Stimulated activated CD4-positive, alpha-beta T cell treated with anti-CD3 and anti-CD28 coated beads, Interleukin-12 subunit alpha, Interleukin-12 subunit beta, amount 100 ng/mL, for 4 hours (primary cell): ENCODE data around the gene TMEM134.
"Not testable (repeated sequence)": the region's sequence is repeated elsewhere in the genome, so short reads cannot be mapped to it uniquely, and the experiment has no call there.

ENCODE experiments used
- DNase-seq: peaks from one replicate; pipeline ENCODE4 v3.0.0-alpha.2; 2020

Gene TMEM134

DNA sequence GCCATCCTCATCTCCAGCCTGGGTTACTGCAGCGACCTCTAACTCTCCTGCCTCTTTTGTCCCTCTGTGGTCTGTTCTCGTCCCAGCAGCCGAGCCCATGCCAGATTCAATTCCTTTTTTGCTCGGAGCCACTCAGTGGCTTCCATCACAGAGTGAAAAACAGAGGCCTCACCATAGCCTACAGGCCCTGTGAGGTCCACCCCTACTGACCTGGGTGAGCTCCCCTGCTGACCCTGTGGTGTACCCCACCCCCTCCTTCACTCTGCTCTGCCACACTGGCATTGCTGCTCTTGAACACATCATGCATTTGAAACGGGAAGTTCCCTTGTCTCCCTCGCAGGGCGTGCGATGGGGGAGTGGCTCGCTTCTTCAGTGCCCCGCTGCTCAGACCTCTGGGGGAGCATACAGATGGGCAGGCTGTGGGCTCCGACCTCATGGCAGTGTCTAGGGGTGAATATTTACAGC is 15.8 kb upstream of the TMEM134 start:
- peak; percentile 63 for DNase-seq

DNA sequence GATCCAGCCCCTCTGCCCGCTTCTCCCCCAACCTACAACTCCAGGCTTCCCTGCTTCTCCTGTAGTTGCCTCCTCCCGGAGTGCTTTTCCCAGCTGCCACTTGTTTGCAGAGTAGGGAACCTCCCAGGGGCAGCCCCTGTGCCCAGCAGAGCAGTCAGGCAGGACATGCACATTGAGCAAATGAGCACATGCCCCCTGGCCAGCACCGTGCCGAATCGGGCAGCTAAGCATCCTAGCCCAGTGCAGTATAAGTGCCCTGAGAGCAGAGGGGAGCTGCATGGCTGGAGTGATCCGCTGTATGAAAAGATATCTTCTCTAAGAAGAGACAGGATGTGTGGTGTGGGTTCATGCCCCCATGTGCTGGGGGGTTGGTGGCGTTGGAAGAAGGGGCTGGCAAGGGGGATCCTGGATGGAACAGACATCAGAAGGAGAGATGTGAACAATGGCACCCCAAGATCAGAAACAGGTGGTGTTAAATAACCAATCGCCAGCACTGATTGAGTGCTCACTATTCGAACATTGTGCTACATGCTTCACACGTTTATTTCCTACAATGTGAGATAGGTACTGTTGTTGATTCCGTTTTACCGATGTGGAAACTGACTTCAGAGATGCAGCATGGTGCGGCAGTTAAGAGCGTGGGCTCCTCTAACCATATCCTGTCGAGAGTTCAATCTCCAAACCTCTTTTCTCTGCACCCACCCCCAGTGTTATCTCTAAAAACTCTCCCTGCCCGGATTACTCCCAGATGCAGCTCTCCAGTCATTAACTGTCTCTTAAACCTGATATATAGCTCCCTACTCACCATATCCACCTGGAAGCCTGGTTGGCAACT is 15.0 kb upstream of the TMEM134 start:
- no peak for DNase-seq

DNA sequence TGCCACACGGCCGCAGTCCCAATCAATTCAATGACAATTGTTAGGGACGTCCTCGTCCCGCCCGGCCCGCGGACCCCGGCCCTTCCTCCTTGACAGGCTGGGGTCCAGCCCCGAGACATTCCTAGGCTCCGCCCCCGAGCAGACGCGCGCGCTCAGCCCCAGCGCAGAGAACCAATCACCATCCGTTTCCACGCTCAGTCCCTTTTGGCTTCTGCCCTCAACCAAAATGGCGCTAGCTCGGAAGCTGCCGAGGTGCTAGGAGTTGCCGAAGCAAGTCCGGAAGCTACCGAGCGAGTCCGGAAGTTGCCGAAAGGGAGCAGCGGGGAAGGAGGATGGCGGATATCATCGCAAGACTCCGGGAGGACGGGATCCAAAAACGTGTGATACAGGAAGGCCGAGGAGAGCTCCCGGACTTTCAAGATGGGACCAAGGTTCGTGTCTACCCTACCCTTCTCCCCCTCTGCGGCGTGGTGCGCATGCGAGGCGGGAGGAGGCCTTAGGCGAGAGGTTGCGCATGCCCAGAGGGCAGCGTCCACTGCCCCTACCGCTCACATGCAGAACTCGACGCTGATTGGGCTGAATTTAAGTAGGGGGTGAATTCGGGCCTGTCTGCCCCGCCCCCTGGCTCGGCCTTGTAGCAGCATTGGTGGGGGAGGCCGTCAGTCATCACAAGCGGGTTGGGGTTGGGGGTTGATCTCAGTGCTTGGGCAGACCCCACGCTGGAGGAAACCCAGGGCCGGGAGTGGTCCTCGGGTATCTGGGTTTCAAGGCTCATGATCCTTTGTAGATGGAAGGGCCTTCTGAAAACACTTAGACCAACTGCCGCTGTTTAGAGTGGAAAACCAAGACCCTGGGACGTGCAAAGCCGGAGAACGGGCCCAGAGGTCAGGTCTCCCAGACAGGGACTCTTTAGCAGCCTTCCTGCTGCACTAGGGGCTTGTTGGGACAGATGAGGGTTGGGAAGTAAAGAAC is 14.1 kb upstream of the TMEM134 start, which contains the start of gene AIP:
Gene AIP (plus strand): TSS at position 200 of the 972 bp plus-strand sequence. CDS start 133 bp downstream, at position 333.
- DNase-seq, result peak; percentile 97

DNA sequence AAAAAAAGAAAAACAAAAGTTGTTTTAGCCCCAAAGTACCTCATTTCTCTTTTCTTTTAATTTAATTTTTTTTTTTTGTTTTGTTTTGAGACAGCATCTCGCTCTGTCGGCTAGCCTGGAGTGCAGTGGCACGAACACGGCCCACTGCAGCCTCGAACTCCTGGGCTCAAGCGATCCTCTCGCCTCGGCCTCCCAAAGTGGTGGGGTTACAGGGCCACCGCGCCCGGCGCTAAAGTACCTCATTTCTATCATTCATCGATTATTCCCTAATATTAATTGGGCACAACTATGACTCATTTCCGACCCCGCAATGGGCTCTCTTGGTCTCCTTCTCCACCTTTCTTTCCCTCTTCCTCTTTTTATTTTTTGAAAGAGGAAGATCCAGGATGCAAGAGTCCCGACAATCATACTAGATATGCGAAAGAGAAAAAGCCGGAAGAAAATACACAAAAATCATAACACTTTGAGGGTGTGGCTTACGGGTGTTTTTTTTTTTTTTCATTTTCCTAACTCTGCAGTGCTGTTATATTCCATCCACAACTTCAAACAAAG is 13.3 kb upstream of the TMEM134 start:
- no peak for DNase-seq

DNA sequence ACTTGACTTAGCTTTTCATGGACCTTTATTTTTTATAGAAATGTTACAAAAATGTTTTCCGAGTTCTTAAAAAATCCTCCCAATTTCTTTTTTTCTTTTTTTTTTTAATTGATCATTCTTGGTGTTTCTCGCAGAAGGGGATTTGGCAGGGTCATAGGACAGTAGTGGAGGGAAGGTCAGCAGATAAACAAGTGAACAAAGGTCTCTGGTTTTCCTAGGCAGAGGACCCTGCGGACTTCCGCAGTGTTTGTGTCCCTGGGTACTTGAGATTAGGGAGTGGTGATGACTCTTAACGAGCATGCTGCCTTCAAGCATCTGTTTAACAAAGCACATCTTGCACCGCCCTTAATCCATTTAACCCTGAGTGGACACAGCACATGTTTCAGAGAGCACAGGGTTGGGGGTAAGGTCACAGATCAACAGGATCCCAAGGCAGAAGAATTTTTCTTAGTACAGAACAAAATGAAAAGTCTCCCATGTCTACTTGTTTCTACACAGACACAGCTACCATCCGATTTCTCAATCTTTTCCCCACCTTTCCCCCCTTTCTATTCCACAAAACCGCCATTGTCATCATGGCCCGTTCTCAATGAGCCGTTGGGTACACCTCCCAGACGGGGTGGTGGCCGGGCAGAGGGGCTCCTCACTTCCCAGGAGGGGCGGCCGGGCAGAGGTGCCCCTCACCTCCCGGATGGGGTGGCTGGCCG is 8.4 kb upstream of the TMEM134 start:
- not testable (repeated sequence) for DNase-seq

DNA sequence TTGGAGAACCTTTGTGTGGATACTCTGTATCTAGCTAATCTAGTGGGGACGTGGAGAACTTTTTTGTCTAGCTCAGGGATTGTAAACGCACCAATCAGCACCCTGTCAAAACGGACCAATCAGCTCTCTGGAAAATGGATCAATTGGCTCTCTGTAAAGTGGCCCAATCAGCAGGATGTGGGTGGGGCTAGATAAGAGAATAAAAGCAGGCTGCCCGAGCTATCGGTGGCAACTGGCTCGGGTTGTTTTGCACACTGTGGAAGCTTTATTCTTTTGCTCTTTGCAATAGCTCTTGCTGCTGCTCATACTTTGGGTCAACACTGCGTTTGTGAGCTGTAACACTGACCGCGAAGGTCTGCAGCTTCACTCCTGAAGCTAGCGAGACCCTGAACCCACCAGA is 7.6 kb upstream of the TMEM134 start:
- not testable (repeated sequence) for DNase-seq

DNA sequence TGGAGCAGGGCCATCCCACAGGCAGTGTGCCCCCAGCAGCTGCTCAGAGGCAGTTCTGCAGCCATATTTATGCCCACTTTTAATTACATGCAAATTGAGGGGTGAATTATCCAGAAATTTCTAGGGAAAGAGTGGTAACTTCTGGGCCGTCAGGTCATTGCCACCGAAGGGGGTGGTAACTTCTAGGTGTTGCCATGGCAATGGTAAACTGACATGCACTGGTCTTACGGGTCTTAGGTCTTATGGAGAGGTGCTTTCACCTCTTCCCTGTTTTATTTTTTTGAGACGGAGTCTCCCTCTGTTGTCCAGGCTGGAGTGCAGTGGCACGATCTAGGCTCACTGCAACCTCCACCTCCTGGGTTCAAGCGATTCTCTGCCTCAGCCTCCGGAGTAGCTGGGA is 3.8 kb upstream of the TMEM134 start:
- no peak for DNase-seq

DNA sequence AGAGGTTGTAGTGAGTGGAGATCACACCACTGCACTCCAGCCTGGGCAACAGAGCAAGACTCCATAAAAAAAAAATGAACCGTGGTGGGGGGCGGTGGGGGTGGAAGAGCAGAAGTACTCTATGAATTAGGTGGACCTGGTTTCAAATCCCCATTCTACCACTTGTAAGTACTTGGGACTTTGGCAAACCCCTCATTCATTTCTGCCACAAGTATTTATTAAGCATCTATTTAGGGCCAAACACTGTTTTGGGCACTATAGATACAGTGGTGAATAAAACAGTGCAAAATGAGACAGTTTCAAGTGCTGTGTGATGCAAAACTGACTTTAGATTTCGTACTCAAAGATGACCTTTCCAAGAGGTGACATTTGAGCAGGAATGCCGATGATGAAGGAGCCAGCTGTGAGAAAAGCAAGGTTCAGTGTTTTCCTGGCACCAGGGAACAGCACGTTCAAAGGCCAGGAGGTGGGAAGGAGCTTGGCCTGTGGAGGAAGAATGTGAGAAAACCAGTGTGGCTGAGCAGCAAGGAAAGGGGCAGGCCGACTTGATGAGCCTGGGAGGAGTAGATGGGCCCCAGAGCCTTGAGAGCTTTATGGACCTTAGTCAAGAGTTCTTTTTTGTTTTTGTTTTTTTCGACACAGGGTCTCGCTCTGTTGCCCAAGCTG is 1.4 kb upstream of the TMEM134 start:
- no peak for DNase-seq

DNA sequence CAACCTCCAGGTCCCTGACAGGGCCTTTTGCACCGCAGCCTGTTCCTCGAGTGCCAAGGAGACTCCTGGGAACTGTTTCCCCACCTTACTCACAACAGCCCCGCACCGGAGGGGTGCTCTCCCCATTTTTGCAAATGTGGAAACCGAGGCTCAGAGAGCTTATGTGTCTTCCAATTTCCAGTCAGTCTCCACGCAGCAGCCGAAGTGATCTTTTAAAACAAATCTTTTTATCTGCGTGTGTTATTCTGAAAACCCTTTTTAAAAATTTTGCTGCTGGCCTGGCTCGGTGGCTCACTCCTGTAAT is 409 bp upstream of the TMEM134 start:
- DNase-seq, result no peak

DNA sequence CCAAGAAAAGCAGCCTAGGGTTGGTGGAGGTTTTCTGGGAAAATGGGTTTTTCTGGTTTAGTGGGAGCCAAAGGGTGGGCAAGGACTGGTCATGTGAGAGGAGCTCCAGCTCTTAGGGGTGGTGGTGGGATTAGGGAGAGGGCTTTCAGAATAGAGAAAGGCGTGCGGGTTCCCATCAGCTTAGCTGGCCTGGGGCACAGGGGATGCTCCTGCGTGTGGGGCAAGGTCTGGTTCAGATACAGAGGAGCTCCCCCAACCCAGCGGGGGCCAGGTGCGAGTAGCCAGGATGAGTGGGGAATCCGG is 644 bp downstream of the TMEM134 start:
- no peak for DNase-seq

DNA sequence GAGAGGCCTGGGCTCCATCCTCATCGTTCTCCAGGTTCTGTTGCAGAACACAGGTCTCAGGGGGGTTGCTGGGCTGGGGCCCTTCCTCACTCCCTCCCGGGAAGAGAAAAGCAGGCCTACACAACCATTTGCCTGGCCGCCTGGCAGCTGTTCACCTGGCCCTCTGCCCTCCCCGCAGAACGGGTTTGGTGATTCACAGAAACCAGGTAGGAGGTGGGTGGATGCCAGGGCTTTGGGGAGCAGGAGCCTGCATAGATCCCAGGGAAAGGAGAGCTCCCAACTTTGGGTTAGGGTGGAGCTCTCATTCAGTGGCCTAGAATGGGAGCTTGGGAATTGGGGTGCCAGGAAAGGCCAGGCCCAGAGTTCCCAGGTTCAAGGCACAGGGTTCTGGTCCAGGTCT is 995 bp downstream of the TMEM134 start:
- DNase-seq, result no peak

DNA sequence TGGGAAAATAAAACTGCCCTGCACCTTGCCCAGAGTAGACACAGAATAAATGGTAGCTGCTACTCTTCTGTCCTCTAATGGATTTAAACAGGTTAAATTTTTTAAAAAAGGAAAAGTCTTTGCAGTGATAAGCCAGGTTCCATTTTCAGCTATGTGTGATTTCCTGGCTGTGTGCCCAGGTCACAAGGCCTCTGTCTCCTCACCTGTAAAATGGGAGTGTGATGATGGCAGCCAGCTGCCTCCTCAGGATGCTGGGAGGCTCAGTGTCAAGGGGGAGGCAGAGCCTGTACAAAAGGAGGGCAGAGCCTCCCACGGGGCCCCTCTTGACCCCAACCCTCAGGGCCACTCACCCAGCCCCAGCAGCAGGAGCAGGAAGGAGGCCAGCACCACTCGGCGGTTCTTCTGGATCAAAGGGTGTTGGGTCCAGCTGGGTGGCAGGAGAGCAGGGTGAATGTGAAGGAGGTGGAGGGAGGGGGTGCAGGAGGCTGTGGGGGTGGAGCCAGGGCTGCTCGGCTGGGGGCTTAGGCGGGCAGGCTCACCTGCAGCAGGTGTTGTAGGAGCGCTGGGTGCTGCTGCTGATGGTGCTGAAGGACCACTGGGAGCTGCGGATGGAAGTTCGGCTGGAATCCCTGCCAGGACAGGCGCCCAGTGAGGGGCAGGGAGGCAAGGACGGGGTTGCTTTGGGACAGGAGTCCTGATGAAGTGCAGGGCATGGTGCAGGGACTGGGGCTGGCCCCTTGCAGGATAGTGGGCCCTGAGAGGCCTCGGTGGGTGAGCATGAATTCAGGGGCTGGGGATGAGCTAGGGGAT is 1.9 kb downstream of the TMEM134 start:
- DNase-seq, result no peak

DNA sequence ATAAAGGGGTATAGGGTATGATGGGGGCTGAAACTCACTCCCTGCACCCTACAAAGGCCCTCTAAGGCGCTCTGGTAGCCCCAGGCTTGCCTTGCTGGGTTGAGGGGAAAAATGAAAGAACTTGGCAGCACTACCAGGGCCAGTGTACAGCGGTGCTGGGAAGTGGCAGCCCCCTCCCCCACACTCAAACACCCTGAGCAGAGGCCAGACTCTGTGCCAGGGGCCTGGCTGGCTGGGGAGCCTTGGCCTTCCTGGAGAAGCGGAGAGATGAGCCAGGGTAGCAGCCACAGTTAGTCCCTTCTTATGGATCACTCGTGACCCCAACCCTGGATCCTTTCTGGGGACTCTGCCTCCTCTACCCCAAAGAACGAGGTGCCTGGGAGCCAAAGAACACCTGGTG is 2.7 kb downstream of the TMEM134 start:
- no peak for DNase-seq

DNA sequence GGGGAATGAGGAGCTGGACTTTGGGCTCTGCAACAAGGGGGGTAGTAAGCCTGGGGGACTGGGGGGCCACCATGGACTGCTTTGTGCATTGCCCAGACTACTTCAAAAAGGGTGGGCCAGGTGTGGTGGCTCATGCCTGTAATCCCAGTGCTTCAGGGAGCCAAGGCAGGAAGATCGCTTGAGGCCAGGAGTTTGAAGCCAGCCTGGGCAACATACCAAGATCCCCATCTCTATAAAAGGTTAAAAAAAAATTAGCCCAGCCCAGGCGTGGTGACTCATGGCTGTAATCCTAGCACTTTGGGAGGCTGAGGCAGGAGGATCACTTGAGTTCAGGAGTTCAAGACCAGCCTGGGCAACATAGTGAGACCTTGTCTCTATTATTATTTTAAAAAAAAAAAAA is 3.5 kb downstream of the TMEM134 start:
- not testable (repeated sequence) for DNase-seq

DNA sequence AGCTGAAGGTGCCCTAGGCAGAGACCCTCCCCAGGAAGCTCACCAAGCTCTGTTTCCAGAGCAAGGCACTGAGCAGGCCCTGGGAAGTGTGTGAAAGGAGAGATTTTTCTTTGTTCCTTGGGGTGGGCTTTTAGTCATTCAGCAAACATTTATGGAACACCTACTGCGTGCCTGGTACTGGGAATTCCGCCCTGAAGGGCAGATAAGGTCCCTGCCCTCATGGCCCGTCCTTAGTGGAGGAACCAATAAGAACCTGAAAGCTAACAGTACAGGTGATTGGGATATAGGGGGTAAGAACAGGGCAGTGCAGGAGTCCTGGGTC is 3.9 kb downstream of the TMEM134 start:
- DNase-seq, result no peak

DNA sequence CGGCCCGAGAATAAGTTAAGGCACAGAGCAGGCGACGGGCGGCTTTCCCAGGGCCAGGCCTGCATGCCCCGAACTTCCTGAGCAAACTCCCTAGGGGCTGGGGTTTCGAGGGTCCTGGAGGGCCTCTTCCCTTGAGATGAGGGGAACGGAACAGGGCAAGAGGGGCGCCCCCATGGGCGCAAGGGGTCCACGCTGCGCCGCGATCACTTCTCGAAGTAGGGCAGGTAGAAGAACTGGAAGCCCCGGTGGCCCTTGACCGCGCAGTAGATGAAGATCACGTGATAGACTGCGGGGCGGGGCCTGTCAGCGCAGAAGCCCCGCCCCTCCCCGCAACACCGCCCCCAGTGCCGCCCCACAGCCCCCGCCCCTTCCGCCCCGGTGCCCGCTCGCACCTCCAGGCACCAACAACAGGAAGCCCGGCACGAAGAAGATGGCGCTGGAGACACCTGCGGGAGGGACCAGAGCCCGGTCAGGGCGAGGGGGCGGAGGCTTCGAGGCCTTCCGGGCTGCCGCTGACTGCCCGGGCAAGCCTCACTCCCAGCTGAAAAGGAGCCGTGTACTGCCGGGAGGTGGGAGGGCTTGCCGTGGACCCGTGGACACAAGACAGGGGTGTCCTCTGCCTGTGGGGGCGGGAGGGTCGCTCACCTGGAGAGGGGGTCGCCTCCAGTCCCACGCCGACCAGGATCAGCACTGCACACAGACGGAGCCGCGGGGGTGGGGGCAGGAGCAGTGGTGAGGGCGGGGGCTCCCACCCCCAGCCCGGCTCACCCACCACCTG is 4.5 kb downstream of the TMEM134 start:
- peak; percentile 89 for DNase-seq

DNA sequence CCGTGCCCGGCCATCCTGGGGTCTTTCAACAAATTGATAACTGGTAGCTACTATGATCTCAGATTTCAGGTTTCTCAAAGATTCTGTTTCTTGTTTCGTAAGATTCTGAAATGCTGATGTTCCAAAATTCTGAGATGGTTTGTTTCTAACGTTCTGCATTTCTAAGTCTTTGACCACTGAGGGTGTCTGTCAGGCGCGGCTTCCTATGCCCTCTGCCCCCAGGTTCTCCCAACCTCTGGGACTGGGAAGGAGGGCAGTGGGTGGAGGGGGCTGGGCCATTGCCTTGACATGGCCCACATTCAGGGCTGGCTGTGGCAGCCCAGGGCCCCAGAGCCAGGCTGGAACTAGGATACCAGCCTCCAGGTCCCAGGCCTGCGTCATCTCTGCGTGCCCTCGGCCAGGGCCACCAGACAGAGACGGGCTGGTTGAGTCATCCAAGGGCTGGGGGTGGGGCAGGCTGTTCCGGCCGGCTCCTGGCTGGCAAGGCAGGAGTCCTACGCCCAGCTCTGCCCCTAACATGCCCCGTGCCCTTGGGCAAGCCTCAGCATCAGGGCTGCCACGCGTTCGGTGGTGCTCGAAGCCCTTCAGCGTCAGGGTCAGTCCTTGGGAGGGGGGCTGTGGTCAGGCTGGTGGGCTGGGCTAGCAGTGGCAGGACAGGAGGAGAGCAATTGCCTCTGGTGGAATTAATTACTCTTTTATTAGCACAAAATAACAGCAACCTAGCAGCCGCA is 5.2 kb downstream of the TMEM134 start:
- no peak for DNase-seq

DNA sequence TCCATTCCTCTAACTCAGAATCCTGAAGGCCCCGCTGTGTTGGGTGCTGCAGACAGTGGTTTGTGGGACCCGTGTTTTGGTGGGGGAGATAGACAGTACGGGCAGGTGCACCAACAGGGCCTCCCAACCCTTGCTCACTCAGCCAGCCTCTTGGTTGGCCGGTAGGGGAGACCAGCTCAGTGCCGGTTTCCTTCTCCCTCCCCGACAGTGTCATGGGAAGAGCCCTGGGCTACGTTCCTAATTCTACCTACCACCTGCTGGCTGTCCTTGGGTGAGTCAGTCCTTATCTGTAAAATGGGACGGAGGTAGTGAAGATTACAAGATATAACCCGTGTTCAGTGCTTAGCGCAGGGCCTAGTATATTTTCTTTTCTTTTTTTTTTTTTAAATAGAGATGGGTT is 5.9 kb downstream of the TMEM134 start:
- DNase-seq, result no peak

DNA sequence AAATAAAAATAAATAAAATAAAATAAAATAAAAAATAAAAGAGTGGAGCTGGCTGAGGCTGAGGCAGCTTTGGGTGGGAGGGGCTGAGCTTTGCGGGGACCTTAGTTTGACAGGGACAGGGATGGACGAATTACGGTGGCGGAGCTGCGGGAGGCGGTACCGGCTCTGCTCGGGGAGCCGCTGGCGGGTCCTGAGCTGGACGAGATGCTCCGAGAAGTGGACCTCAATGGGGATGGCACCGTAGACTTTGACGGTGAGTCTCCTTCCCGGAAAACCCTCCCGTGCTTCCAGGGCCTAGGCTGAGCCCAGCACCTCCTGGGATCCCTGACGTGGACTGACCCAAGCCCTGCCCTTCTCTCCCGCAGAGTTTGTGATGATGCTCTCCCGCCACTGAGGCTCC is 10.8 kb downstream of the TMEM134 start:
- no peak for DNase-seq

DNA sequence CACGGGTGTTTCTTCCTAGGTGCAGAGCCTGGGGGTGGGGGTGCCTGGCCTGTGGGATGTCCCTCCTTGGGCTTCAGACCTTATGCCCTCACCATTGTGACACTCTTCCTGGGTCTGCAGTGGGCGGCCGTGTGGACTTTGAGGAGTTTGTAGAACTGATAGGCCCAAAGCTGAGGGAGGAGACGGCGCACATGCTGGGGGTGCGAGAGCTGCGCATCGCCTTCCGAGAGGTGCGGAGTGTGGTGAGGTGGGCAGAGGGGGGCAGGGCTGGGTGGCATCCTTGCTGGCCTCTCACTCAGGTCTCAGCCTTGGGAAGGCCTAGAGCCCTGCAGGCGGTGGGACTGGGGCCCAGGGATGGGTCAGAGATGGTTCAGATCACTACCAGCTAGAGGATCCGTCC is 11.6 kb downstream of the TMEM134 start:
- DNase-seq, result no peak
